HG03103 (cell line): Measurements from ENCODE around the gene SHISA7.
"Not testable (repeated sequence)": the region's sequence is repeated elsewhere in the genome, so short reads cannot be mapped to it uniquely, and the experiment has no call there.

ENCODE experiments used
- ATAC-seq: cut with Tn5 transposase; IDR thresholded peaks from one replicate; pipeline ENCODE4 v1.9.1; 2021; ENCODE audit warnings: low read depth; ENCODE audit not compliant: unreplicated experiment

The SHISA7 gene

DNA sequence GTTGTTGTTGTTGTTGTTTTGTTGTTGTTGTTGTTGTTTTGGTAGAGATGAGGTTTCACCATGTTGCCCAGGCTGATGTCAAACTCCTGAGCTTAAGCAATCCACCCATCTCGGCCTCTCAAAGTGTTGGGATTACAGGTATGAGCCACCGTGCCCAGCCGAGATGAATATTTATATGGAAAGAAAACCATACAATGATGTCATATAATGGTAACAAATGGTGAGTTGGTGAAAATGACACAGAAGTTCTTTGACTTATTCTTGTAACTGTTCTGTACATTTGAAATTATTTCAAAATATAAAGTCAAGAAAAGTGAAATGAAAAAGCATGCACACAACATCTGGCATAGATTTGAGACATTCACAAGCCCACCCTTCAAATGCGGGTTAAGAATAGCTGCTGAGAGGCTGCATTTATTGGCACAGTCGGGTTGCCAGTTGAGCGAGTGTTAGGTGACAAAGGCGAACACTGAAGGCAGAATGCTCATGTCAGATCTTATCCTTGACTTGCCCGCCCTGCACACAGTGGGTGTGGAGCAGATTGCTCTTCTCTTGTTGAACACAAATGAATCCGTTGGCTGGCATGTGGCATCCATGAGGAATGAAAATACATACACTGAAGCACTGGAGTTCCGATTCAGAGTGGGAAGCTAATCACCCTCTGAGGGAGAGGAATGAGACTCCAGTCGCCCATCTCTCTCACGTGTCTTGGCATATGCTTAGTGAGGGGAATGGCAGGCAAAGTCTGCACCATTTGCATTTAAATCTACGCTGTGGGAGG lies 19.7 kb downstream of the SHISA7 start:
- ATAC-seq, result no peak

GRCh38 chr19:55421281-55421680 lies 21.8 kb downstream of the SHISA7 start:
- ATAC-seq, result not testable (repeated sequence)

DNA sequence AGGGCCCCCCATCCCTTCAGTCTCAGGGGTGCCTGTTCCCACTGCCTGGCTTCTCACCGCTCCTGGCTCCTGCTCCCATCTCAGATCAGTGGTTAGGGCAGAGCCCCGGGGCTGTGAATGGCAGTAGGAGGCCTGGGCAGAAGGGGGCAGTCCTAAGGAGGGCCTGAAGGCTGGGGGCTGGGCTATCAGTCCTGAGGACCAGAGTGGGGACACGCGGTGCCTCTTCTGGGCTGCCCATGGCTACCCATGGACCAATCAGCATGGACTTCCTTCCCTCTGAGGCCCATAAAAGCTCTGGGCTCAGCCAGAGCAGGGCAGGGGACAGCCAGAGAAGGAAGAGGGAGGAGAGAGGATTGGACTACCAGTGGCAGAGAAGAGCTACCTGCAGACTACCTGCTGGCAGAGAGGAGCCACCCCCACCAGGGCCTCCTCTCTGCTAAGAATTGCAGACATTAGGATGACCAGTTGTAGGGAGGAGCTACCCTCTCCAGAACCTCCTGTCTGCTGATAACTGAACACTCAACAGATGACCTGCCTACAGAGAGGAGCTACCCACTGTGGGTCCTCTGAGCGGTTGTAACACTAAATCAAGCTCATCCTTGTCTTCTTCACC lies 23.4 kb downstream of the SHISA7 start:
- no peak for ATAC-seq

GRCh38 chr19:55419103-55419502 lies 24.0 kb downstream of the SHISA7 start:
- ATAC-seq, result no peak

GRCh38 chr19:55418185-55418584 lies 24.9 kb downstream of the SHISA7 start:
- no peak for ATAC-seq

DNA sequence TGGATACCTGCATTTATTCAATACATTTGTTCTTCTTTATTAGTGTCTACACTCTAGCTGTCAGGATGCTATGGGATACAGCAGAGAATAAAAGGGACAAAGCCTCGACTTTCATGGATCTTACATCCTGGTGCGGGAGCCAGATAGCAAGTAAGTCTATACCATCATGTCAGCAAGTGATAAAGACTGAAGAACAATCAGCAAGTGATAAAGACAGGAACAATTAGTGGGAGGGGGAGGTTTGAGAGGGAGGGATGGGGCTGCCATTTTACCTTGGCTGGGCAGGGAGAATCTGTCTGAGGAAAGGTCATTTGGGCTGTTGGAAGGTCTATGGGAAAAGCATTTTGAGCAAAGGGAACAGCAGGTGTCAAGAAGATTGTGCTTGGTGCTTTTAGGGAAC lies 32.9 kb downstream of the SHISA7 start:
- ATAC-seq, result no peak

- not testable (repeated sequence) for ATAC-seq
Measured at GRCh38 chr19:55409179-55409578, 33.9 kb downstream of the SHISA7 start.

DNA sequence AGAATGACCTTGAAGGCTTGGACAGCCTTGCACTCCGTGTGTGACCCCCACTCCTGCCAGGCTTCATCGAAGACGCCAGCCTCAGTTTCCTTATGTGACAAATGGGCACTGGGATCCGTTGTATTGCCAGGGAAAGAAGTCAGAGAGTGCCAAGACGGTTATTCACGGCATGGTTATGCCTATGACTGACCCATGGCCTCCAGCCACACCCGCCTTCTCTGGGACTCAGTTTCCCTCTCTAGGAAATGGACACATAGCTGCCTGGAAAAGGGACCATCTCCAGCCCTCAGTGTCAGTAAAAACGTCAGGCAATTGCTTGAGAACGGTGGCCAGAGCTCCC lies 34.6 kb downstream of the SHISA7 start:
- ATAC-seq, result no peak

DNA sequence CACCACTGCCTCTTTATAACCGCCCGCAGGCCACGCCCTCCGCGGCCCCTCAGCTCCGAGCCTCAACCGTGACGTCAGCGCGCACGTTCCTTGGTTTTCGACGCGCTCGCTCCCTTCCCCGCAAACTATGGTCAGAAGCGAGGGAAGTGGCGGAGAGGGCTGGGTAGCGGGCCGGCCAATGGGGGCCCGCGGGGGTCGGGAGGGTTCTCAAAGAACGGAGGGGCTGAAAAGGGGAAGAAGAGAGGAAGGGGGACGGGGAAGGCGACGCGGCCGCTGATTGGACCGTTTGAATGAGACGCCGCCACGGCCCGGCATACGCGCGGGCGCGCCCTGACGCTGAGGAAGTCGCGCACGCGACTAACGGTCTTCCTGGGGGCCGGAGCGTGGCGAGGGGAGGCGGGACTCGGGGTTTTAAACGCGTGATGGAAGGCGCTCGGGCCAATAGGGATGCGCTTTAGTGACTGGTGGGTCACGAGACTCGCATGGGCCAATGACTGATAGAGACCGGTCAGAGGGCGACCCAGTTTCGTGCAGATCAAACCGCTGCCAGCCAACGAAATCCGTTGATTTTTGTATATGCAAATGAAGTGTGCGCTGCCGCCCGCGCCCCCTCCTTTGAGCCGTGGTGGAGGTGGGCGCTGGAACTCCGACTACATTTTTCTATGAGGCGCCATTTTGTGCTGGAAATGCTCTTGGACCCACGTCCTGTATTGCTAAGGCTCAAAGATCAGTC lies 35.1 kb downstream of the SHISA7 start:
- peak; percentile 83 for ATAC-seq

DNA sequence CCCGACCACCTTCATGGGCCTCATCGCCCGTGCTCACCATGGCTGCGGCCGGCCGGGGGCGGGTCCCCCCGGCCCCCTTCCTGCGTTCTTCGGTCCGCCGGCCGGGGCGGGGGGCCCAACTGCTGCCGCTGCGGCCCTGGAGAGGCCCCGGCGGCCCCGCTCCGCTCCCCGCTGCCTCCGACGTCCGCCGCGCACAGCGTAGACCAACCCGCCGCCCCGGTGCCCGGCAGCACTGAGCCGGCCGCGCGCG lies 35.6 kb downstream of the SHISA7 start, which contains the start of gene UBE2S:
Gene UBE2S (minus strand): TSS at position 239 of the 250 bp plus-strand sequence. CDS start 199 bp downstream, at position 40.
- not testable (repeated sequence) for ATAC-seq

DNA sequence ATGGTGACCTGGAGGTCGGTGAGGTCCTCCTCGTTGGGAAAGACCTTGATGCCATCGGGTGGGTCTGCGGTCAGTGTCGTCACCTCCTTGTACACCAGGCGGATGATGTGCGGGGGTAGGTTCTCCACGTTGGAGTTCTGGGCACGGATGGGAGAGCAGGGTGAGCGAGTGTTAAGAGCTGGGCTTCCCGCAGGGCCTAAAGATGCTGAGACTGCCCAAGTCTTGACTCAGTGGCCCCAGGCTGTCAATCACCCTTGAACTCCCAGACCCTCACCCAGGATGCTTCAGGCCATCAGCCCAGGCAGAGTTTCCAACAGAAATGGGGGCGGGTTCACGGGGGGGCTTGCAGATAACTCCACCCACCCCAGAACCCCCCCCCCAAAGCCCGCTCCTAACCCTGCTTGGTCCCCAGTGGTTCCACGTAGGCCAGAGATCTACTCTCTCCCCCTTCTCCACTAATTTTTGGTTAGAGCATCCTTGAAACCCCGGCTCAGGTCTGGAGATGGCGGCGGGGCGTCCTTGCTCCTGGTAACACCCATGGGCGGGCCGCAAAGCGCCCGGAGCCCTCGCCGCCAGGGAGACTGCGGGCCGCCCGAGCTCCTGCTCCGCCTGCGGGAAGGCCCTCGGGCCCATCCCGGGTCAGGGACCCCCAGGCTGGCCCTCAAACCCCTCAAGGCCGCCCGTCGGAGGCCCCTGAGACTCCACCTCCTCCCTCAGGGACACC lies 36.1 kb downstream of the SHISA7 start:
- ATAC-seq, result peak; percentile 12

DNA sequence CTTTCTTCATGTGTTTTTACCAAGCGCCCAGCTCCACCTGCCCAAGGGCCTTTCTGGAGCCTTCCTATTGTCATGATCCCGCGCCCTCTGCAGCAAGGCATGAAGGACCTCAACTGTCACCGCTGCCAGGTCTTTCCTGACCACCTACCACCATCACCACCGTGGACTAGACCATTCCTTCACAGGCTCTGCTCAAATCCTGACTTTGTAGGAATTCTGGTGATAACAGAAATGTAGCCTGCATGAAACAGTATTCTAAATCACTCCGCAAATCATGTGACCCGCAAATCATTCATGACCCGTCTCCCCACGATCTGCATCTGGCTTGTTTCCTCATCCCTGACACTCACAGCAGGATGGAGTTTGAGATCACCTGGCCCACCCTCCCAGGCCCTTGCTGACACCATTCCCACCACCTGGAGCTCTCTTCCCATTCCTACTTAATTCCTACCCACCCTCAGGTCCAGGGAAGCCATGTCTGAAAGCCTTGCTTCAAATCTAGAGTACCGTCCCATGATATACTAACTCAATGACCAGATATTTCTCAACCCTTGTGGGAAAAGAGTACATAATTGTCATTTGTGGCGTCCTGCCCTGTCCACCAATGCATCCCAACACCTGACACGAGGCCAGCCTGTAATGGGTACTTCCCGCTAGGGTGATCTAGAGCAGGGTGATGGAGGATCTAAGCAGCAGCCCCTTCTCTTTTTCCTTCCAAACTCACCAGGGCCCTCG lies 36.8 kb downstream of the SHISA7 start:
- ATAC-seq, result no peak

GRCh38 chr19:55405638-55406037 lies 37.5 kb downstream of the SHISA7 start:
- ATAC-seq, result no peak

DNA sequence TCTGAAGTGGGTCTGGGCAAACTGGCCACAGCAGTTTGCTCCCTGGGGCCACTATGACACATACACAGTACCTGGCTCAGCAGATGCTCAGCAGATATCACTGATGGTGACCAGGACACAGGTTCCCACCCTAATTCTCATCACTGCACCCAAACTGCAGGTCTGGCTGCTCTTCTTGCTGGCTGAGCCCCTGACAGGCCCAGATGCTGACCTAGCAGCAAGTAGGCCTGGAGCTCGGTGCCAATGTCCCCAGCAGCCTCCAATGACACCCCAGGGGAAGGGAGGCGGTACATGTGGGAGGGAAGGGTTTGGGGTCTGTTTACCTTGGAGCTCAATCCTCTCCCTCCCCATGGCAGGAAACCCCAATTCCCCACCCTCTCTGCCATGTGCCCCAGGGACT lies 40.6 kb downstream of the SHISA7 start:
- no peak for ATAC-seq

DNA sequence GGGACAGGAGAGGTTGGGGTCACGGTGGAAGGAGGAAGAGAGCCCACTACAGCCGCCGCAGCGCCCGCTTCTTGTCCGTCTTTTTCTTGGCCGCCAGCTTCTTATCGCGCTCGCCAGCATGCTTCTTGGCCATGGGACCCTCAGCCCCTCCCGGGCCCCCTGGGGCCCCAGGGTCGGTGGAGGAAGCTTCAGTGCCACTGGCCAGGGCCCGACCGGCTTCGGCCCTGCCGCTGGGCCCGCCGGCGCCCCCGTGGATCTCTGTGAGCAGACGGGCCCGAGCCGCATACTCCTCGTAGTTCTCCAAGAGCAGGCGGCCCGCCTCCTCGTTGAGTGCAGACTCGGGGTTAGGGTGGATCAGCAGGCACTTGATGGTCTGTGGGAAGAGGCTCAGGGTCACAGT lies 41.7 kb downstream of the SHISA7 start:
- not testable (repeated sequence) for ATAC-seq

DNA sequence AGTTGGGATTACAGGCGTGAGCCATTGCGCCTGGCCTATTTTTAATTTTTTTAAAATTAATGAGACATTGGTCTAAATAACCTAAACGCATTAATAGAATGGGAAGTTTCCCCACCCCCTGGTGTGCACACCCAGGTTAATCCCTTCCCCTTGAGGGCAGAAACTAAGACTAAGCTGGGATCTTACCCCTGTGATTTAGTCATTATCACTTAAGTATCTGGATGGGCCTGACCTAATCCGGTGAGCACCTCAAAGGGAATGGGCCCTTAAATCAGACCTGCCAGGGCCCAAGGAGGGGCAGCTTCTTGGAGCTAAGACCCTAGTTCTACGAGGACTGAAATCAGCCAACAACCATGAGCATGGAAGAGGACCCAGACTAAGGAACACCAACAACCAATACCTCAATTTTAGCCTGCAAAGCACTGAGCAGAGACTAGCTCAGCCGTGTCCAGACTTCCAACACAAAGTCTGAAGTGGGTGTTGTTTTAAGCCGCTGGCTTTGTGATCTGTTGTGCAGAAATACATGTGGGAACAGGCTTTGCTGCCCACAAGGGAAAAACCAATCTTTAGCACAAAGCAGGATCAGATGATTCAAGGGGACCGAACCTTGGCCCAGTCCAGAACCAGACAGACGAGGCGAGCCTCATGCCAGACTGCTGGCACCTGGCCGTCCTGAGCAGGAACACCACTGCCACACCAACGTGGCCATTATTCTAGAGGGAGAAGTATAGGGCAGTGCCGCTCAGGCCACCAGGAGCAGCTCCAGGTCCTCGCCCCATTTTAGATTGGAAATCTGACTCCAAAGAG lies 42.6 kb downstream of the SHISA7 start:
- no peak for ATAC-seq

DNA sequence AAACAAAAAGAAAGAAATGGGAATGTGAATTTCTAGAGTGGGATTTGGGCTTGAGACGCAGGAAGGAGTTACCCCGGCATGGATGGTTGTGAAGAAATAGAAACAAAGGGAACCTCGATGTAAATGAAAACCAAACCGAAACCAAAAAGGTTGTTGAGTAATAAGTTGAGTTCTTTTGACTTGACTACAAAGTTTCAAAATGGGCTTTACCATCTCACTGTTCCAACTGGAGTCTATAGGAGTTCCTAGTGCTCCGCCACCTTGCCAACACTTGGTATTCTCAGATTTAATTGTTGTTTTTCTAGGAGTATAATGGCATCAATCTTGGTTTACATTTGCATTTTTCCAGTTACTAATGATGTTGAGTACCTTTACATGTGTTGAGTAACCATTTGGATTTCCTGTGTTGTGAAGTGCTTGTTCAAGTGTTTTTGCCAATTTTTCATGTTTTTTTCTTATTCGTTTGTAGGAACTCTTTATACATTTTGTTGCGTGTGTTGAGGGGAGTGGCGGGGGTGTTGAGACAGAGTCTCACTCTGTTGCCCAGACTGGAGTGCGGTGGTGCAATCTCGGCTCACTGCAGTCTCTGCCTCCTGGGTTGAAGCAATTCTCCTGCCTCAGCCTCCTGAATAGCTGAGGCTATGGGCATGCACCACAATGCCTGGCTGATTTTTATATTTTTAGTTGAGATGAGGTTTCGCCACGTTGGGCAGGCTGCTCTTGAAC lies 44.7 kb downstream of the SHISA7 start:
- ATAC-seq, result no peak

GRCh38 chr19:55392820-55393761 lies 50.0 kb downstream of the SHISA7 start:
- ATAC-seq, result no peak
